Heart left ventricle (tissue), 13 donors: Measurements from ENCODE around the gene CZIB.

Experiments used
- POLR2A ChIP-seq, 2 donors: fragments of 450-650 bp; IDR thresholded peaks; one replicate each; pipeline ENCODE4 v1.6.1; 2017; ENCODE audit warnings: antibody characterized with exemption in 2 of 2, mild to moderate bottlenecking in 2 of 2, moderate library complexity in 2 of 2
- TF ChIP-seq, protein P1 (sequence below), 12 donors: fragments of 200-600 bp; sonication (generic) in 4 of 12; IDR thresholded peaks; one replicate each; pipeline versions ENCODE4 v1.5.0 to v1.8.0; 2018 to 2022; ENCODE audit warnings: antibody characterized with exemption in 12 of 12, mild to moderate bottlenecking in 5 of 12
- donor health status: ischemic (EF 13 %, LVEDD 7.1; RV severe dilation, severe dysfunction).
- donor health status: DM: no; HTN: yes; CAD: no.
- donor health status: DM: no; HTN: no; CAD: no.
- donor health status: ischemic (EF 25% LVEDD 6.9; RV normal size, moderate dysfunction).
- donor health status: ischemic (EF 25% LVEDD 5.7; RV mildly dilated, moderate dysfunction).
- donor health status: ischemic (EF 35%, LVEDD 5.7; RV mildly dilated, moderate dysfunction).
- donor health status: nonischemic (EF 11% LVEDD 7.7; RV severe dilation, severe dysfunction).
- donor health status: DM: yes; HTN: yes; CAD: no.
- donor health status: PGD.
- donor health status: ischemic (EF 29% LVEDD 5.4; RV normal size, mild dysfunction).
- donor health status: nonischemic (EF 23%, LVEDD 6.1; RV moderate dilation, normal function).

DNA sequence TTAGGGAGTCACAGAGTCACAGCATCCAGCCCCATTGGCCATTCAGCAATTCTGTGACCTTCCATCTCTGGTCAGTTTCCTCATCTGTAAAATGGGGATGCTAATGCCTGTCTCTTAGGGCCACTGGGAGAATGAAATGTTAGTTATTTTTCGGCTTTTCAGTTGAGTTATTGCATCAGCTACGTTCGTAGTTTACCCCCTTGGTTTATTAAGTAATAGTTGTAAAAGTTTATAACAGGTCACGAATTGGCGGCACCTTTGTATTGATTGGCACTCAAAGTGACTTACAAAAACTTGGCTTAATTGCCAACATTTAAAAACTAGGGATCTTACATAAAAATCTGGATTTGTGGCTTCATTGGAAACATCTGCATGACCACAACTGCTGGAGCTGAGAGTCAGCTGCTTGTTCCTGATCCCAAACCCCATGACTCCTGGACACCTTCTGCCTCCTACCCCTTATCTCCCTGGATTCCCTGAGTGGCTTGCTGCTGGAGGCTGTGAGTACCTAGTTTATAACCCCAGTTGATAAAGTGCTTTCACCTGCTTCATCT lies 54.9 kb downstream of the CZIB start:
- TF ChIP-seq, protein P1, sequence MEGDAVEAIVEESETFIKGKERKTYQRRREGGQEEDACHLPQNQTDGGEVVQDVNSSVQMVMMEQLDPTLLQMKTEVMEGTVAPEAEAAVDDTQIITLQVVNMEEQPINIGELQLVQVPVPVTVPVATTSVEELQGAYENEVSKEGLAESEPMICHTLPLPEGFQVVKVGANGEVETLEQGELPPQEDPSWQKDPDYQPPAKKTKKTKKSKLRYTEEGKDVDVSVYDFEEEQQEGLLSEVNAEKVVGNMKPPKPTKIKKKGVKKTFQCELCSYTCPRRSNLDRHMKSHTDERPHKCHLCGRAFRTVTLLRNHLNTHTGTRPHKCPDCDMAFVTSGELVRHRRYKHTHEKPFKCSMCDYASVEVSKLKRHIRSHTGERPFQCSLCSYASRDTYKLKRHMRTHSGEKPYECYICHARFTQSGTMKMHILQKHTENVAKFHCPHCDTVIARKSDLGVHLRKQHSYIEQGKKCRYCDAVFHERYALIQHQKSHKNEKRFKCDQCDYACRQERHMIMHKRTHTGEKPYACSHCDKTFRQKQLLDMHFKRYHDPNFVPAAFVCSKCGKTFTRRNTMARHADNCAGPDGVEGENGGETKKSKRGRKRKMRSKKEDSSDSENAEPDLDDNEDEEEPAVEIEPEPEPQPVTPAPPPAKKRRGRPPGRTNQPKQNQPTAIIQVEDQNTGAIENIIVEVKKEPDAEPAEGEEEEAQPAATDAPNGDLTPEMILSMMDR (IDR thresholded peaks at IDR 0.05), result no peak
- no peak for TF ChIP-seq POLR2A (IDR thresholded peaks at IDR 0.05)
